Measurements from ENCODE around the gene SERPINB6.
A peak's percentile ranks its signal among the peaks of the same experiment; 100 is the strongest.
"Not testable (repeated sequence)": the region's sequence is repeated elsewhere in the genome, so short reads cannot be mapped to it uniquely, and the experiment has no call there.

SERPINB6 gene

DNA sequence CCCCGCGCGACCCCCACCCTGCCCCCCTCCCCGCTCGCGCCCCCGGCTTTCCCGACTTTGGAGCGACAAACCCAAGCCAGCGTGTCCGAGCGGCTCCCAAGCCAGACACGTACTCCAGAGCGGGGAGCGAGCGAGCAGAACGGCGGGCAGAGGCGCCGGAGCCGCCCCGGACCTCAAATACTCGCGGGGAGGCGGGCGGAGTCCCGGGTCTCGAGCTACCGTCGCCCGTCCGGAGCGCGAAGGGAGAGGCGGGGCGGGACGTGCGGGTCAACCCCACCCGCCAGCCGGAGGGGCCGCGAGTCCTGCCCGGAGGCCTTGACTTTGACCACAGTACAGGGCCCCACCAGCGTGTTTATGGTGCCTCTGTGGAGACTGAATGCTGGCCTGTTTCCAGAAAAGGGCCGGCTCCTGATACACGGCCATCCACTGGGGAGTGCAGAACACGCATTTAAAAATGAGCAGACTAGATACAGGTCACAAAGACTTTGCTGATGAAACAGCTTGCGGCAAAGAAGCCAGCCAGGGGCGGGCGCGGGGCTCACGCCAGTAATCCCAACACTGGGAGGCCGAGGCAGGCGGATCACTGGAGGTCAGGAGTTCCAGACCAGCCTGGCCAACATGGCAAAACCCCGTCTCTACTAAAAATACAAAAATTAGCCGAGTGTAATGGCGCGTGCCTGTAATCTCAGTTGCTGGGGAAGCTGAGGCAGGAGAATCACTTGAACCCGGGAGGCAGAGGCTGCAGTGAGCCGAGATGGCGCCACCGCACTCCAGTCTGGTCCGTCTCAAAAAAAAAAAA lies at the start of gene SERPINB6:
Gene SERPINB6 (minus strand): TSS at position 148 of the 799 bp plus-strand sequence. CDS start 12,235 bp downstream, outside the sequence.
- DNase-seq: peak; percentile 32

DNA sequence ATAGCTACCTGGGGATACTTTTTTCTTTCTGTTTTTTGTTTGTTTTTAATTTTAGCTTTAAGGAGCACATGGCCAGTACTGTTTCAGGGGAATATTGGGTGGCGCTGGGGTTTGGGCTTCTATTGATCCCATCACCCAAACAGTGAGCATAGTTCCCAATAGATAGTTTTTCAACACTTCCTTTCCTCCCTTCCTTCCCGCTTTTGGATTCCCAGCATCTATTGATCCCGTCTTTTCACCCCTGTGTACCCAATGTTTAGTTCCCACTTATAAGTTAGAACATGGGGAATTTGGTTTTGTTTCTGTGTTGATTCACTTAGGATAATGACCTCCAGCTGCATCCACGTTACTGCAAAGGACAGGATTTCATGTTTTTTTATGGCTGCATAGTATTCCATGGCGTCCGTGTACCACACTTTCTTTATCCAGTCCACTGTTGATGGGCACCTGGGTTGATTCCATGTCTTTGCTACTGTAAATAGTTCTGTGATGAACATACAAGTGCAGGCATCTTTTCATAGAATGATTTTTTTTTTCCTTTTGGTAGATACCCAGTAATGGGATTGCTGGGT lies 48.5 kb upstream of the SERPINB6 start:
- no peak for DNase-seq

DNA sequence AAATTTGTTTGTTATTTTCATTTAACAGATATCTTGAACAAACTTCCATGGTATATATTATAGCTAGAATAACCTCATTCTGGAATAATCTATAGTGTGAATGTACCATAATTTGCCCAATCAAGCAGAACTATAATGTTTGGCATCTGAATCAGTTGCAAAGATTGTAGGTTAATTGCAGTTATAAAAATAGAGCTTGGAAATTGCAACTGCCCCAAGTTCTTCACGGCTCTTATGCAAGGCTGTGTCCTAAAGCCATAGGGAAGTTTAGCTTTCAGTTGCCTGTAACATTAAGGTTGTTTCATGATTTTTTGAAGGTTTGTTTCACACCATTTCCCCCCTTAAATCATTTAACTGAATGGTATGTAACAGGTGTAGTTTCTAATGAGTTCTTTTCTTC lies 47.7 kb upstream of the SERPINB6 start:
- DNase-seq: no peak

DNA sequence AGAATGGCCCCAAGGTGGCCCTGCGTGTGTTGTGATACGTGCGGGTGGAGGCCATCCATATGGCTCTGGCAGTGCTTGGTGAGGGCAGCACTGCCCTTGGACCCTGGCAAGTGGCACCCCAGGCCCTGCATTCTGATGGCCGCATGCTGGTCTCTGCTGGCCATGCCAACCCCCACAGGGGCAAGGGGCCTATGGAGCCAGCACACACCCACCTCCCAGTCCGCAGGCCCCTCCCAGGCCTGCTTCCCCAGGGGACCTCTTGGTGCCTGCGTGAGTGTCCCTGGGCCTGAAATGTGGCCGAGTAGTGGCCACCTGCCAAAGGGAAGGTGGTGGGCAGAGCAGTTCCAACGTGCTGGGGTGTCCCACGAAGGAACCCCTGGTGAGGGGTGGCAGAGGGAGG lies 45.9 kb upstream of the SERPINB6 start:
- no peak for DNase-seq

DNA sequence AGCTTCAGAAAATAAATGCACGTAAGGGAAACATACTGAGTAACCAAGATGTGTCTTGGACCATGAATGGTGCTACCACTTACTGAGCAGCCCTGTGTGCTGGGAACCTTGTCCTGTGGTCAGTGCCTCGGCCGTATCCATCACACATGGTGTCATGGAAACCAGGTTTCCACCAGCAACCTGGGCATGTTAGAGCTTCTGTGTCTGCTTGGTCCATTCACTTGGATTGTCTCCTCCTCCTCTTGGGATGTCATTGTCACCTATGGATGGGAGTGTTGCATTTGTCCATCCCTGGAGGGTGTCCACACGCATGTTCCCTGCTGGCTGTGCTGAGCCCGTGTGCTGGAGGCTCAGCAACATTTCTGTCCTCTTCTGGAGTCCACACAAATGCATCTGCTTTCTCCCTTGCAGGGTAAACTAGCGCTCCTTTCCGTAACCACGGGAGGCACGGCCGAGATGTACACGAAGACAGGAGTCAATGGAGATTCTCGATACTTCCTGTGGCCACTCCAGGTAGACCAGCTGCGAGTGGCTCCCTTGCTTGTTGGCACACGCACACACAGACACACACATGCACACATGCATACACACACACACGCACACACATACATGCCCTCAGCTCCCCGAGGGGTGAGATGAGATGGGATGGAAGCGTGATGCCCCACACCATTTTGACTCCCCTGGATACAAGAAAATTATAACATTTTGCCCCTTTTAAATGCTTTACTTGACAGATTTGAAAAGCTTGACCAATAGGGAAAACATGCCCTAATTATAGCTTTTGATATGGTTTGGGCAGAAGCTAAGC lies 45.3 kb upstream of the SERPINB6 start:
- DNase-seq: no peak

DNA sequence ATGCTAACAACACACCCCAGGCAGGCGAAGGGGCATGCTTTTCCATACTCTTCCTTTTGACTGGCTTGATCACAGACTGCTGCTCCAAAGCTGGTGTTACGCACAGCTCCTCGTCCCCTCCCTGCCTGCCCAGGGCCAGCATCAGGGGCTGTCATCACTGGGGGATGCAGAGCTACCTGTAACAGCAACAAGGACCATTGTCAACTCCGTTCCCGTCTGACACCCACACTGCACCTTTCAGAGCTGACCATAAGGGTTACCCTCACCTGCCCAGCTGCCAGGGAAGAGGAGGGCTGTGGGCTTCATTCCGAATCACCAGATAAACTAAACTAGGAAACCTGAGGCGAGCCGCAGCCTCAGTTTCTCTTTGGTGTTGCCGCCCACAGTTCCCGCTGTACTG lies 43.8 kb upstream of the SERPINB6 start:
- no peak for DNase-seq

DNA sequence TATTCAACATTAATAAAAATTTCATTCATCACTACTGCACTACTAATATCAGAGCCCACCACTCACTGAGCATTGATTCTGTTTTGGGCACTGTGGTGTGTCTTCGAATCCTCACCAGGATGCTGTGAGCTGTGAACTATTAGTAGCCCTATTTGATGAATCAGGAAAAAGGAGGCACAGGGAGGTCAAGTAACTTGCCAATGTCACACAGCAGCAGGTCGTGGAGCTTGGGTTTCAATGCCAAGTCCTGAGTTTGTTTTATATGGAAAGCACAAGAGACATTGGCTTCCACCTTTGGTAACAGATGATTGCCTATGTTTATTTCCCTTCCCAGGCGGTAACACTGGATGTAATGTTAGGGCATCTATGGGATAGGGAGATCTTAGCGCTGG lies 43.3 kb upstream of the SERPINB6 start:
- DNase-seq: no peak

DNA sequence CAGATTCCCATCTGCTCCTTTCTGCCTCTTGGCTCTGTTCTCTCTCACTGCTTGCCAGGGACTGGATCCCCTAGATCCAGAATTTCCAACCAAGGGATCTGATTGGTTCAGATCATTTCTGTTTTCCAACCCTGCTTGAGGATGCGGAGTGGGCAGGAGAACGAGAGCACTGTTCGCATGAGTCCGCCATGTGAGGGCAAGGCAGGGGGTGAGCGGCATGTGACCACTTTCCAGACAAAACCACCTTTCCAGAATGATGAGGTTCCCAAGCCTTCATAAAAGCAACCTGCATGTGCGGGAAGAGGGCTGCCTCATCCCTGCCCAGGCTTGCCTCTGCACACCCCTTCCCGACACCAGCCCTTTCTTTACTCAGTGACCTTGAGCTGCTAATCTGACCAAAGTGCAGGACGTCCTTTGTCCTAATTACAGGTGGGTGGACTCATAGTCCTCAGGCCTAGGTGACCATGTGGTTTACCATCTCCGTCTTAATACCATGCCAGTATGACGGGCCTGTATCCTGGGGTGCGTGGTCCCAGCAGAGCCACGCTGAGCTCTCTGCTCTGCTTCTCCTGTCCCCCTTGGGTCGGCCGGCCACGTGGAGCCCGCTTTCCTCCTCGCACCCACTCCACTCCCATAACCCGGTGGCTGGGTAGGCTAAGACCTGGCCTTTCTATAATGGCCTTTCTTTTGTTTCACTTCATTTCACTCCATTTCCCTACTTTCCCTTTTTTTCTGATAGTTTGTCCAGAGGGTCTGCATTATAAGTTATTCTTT lies 42.7 kb upstream of the SERPINB6 start:
- no peak for DNase-seq

DNA sequence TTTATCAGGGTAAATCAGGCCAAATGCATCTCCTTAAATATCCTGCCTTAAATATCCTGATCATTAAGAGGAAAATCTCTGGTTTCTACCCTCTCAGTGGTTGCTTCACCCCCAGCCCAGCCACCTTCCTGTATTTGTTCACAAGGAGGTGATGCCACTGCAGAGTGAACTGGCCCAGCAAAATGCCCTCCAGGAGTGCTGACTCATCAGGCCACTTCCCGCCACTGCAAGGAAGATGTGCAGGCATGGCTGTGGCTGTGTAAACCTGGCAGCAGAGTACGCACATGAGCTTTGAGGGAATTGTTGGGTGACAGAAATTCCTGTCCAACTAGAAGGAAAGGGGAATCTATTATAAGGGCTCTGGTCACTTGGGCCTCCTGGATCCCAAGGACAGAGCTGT lies 42.1 kb upstream of the SERPINB6 start:
- no peak for DNase-seq

DNA sequence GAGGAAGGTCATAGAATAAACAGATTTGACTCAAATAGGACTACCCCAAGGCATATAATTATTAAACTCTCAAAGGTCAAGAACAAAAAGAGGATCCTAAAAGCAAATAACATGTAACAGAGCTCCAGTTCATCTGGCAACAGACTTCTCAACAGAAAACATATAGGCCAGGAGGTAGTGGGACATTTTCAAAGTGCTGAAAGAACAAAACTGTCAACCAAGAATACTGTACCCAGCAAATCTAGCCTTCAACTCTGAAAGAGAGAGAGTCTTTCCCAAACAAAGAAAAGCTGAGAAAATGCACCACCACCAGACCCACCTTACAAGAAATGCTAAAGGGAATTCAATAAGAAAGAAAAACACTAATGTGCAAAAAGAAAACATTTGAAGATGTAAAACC lies 40.2 kb upstream of the SERPINB6 start:
- no peak for DNase-seq

DNA sequence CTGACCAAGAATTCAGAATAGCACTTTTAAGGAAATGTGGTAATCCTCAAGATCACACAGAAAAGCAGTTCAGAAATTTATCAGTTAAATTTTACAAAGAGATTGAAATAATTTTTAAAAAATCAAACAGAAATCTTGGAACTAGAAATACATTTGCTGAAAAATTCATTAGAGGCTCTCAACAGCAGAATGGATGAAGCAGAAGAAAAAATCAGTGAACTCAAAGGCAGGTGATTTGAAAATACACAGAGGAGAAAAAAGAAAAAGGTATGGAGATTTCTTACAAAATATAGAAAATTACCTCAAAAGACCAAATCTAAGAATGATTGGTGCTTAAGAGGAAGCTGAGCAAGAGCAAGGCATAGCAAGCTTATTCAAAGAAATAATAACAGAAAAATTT lies 39.8 kb upstream of the SERPINB6 start:
- DNase-seq: no peak

DNA sequence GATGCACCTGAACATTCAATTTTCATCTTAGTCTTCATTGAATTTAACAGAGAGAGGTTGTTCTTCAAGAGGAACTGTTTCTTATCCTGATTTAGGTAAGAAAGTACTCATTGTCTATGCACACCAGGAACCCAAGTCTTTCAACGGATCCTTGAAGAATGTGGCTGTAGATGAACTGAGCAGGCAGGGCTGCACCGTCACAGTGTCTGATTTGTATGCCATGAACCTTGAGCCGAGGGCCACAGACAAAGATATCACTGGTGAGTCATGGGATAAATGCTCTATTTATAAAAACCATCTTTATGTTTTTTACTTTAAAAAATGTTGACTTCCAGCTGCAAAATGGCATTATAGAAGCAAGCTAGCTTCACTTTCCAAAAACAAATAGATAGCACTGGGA lies 38.6 kb upstream of the SERPINB6 start:
- DNase-seq: no peak

DNA sequence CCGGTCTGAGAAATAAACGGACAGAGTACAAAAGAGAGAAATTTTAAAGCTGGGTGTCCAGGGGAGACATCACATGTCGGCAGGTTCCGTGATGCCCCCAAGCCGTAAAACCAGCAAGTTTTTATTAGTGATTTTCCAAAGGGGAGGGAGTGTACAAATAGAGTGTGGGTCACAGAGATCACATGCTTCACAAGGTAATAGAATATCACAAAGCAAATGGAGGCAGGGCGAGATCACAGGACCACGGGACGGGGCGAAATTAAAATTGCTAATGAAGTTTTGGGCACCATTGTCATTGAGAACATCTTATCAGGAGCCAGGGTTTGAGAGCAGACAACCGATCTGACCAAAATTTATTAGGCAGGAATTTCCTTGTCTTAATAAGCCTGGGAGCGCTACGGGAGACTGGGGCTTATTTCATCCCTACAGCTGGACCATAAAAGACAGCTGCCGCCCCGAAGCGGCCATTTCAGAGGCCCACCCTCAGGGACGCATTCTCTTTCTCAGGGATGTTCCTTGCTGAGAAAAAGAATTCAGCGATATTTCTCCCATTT lies 37.4 kb upstream of the SERPINB6 start:
- not testable (repeated sequence) for DNase-seq

DNA sequence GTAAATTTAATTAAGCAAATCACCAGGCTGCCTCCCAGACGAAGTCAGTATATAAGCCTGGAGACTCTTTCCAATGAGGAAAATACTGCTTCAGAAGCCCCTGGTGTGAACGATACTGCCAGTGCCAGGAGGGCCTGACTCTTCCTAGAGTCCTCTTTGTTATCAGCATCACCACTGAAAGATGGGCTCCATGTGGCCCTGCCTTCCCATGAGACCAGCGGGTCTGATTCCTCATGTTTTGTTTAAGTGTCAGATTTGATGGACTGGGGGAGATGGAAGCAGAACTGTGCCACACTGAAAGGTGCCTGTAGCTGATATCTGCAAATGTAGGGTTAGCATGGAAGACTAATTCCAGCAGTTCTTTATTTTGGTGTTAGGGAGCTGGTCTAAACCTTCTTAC lies 36.2 kb upstream of the SERPINB6 start:
- no peak for DNase-seq

DNA sequence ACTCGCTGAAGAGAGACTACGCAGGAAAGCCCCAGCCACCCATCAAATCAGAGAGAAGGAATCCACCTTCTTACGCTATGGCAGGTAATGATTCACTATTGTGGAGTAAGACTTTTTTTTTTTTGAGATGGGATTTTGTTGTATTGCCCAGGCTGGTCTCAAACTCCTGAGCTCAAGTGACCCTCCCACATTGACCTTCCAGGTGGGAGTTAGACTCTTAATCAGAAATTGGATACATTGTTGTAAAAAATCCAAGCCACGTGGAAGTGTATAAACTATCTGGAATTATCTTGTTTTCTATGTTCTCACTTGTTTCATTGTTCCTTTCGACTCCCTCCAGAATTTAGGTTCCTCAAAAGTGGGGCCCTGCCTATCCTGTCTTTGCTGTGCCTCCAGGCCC lies 35.1 kb upstream of the SERPINB6 start:
- DNase-seq: no peak

DNA sequence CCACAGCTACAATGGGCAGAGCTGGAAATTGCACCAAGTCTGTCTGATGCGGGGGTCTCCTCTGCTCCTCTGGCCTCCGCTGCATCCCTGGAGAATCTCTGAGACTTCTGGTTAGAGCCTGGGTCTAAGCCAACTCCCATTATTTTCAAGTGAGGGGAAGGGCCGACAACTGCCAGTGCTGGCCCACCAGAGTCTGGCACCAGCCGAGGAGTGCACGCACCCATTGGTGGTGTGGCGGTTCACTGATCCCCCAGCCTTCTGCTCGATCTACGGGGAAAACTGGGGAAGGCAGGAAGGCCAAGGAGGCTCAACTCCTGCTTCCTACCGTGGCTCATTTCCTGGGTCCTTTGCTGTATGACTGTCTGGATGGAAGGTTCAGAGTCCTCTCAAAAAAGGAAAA lies 34.5 kb upstream of the SERPINB6 start:
- DNase-seq: no peak

DNA sequence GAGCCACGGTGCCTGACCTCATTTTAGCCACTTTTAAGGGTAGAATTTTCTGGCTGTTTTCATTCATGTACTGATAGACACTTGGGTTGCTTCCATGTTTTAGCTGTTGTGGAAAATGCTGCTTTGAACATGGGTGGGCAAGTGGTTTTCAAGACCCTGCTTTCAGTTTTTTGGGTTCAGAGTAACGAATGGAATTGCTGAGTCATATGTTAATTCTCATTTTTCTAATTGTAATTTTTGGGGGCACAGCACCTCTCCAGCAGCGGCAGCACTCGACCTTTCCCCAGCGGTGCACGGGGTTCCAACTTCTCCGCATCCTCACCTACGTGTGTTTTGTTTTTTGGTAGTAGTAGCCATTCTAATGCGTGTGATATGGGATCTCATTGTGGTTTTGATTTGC lies 33.7 kb upstream of the SERPINB6 start:
- DNase-seq: no peak

DNA sequence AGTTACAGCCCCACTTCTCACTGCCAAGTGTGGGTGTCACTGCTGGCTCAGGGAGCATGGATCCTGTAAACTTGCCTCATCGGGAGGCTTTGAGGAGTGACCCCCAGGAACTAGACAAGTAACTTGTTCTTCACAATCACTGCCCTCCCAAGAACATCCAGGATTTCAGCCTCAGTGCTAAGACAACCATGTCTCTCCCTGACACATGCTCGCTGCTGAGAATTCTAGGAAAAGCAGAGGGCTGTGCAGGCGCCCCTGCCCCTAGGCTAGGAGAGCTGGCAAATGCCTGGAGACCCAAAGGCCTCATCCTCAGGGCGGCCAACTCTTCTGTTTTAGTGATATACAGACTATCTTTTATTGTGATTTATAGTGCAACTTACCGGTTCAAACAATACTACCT lies 31.9 kb upstream of the SERPINB6 start:
- DNase-seq: not testable (repeated sequence)

DNA sequence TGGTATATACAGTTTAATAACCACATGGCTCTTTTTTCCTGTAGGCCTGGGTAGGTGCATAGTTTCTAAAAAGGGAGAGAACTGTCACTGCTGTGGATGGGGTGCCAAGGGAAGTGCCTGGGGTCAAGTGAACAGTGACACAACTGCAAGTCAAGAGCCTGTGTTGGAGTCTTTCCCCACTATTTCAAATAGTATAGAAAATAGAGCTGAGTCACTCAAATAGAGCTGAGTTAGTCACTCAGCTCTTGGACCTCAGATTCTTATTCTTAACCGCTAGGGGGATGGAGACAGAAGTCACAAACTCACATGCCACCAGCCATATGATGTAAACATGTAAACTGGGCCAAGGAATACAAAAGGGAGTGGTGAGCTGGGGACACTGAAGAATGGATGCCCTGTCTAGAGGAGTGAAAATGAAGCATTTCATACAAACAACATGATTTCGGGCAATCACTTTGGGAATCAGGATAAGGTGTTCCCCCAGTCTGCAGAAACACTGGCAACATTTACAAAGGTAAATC lies 30.5 kb upstream of the SERPINB6 start:
- no peak for DNase-seq

DNA sequence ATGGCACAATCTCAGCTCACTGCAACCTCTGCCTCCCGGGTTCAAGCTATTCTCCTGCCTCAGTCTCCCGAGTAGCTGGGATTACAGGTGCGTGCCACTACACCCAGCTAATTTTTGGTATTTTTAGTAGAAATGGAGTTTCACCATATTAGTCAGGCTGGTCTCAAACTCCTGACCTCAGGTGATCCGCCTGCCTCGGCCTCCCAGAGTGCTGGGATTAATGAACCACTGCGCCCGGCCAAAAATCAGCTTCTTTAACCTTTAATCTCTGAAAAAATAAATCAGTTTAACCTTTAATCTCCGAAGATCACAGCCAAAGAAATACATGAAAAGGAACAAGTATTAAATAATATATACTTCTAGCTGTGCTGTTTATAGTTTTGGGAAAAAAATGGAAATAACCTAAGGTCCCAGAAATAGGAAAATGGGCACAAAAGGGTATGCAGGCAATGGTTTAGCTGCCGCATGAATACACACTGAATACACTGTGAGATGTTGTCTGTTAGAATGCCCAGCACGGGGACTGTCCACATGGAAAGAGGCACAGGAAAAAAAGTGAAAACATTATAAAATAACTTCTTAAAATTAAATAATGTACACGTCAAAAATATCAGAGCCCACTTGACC lies 29.9 kb upstream of the SERPINB6 start:
- no peak for DNase-seq

DNA sequence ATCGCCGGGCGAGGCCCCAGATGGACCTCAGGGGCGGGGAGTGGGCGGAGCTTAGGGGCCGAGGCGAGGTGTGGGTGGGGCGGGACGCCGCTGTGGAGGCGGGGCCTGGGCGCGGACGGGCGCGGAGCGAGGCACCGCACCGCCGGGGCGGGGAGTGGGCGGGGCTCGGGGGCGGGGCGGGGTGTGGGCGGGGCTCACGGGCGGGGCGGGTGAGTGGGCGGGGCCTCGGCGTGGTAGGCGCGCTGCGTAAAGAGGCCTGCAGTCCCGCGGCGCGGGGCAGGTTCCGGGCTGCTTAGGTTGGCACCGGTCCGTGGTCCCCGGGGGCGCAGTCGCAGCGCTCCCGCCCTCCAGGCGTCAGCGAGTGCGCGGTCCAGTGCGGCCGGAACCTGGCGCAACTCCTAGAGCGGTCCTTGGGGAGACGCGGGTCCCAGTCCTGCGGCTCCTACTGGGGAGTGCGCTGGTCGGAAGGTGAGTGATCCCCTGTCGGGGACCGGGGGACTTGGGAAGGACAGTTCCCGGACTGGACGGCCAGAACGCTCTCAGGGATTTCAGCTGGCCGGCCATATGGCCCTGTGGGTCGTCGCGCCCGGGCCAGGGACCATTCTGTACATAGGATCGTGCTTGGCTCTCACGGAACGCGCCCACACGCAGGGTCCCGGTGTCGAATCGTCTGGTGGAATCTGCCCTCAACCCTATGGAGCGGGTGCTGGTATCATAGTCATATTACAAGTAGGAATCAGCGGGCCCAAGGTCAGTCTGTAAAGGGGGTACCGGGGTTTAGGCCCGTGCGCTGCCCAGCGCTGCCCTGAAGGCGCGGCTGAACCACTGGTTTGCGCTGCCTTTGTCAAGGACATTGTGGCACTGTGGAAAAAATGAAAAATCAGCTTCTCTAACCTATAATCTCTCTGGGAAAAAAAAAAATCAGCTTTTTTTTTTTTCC lies 28.5 kb upstream of the SERPINB6 start, which contains the start of gene NQO2:
Gene NQO2 (plus strand): TSS at position 277 of the 940 bp plus-strand sequence. CDS start 6,659 bp downstream, outside the sequence.
- DNase-seq: peak; percentile 83
